Measurements from ENCODE around the gene PERM1. TPM values are rescaled to one million over a fixed set of nuclear protein-coding genes. Genes with fewer than 3 reads are reported as not detected.
"Not testable (repeated sequence)": the region's sequence is repeated elsewhere in the genome, so short reads cannot be mapped to it uniquely, and the experiment has no call there.

Gene PERM1
- total RNA-seq, 4 donors from 2014 or later: 0.35 TPM; not detected in 3

DNA sequence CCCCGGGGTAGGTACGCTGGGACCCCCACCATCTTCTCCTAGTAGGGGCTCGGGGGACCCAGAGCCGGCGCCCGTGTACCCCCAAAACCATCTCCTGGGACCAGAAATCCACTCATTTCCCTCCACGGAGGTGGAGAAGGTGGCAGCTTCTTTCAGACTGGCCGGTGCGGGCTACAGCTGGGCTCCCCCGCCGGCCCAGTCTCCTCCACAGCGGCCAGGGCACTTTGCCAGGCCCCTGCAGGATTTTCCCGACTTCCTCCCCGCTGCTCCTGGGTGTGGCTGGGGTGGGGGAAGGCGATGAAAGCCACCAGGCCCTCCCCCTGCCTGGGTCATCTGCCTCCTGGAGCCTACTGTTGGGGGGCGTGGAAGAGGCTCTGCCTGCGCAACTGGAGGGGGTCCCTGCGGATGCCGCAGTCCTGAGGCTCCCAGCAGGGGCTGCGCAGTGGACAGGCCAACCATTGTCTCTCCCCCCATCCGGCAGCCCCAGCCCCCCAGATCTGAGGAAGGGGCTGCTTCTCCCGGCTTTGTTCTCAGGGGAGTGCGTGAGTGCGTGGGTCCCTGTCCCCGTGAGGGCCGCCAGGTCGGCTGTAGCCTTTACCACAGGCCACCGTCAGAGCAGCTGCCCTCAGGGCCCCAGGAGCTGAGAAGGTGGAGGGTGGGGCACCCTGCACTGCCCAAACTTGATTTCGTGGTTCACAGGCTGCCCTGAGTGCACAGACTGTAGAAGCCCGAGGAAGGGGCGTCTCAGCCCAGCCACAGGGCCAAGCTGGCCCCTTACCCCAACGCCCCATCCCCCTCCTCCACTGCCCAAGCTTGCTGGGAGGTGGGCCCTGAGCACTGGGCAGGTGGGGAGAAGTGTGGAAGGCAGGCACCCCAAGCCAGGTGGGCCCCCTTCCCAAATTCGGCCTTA, 39.4 kb upstream of the PERM1 start:
- no peak for DNase-seq
- Histone ChIP-seq H3K9me3 (no peaks in the 10 kb centered on the region), H3K27me3 (no peaks in the 10 kb centered on the region), H3K36me3 (no peaks in the 10 kb centered on the region), H3K4me3 (peak overlapping the region in 3 of 4 donors; percentile 76 to 90 (median 83)), H3K27ac (no peak overlapping the region), H3K4me1 (peaks cover 0 to 24% (median 7%) of the 10 kb centered on the region in 4 donors)
- no peak for TF ChIP-seq POLR2A (IDR thresholded peaks at IDR 0.05)
- TF ChIP-seq, protein P1, sequence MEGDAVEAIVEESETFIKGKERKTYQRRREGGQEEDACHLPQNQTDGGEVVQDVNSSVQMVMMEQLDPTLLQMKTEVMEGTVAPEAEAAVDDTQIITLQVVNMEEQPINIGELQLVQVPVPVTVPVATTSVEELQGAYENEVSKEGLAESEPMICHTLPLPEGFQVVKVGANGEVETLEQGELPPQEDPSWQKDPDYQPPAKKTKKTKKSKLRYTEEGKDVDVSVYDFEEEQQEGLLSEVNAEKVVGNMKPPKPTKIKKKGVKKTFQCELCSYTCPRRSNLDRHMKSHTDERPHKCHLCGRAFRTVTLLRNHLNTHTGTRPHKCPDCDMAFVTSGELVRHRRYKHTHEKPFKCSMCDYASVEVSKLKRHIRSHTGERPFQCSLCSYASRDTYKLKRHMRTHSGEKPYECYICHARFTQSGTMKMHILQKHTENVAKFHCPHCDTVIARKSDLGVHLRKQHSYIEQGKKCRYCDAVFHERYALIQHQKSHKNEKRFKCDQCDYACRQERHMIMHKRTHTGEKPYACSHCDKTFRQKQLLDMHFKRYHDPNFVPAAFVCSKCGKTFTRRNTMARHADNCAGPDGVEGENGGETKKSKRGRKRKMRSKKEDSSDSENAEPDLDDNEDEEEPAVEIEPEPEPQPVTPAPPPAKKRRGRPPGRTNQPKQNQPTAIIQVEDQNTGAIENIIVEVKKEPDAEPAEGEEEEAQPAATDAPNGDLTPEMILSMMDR (IDR thresholded peaks at IDR 0.05): no peak

- peak overlapping the region; percentile 79 to 98 (median 92) for H3K27ac ChIP-seq
- no peaks in the 10 kb centered on the region for H3K27me3 ChIP-seq
- no peak for TF ChIP-seq POLR2A (IDR thresholded peaks at IDR 0.05)
- DNase-seq: no peak
- H3K4me1 ChIP-seq: peaks cover 0 to 24% (median 7%) of the 10 kb centered on the region in 4 donors
- no peaks in the 10 kb centered on the region for H3K36me3 ChIP-seq
- peak overlapping the region; percentile 70 to 90 (median 80) for H3K4me3 ChIP-seq
- H3K9me3 ChIP-seq: no peaks in the 10 kb centered on the region
Observed at GRCh38 chr1:1020415-1021009, 38.6 kb upstream of the PERM1 start.

DNA sequence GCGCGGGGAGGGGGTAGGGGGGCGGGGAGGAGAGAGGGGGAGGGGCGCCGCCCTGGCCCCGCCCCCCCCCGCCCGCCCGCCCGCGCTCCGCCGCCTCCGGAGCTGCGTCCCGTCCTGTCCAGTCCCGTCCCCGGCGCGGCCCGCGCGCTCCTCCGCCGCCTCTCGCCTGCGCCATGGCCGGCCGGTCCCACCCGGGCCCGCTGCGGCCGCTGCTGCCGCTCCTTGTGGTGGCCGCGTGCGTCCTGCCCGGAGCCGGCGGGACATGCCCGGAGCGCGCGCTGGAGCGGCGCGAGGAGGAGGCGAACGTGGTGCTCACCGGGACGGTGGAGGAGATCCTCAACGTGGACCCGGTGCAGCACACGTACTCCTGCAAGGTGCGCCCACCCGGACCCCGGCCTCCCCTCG, 38.1 kb upstream of the PERM1 start, which contains the start of gene AGRN:
AGRN (plus strand) TSS at position 121 of the 405 bp plus-strand sequence; CDS start at position 174, 53 bp downstream.
- Histone ChIP-seq H3K4me1 (peaks cover 0 to 24% (median 7%) of the 10 kb centered on the region in 4 donors), H3K27ac (peak within 1 kb of the TSS; percentile 79 to 98 (median 92)), H3K27me3 (no peaks in the 10 kb centered on the region), H3K4me3 (peak within 1 kb of the TSS; percentile 70 to 90 (median 80)), H3K9me3 (no peaks in the 10 kb centered on the region), H3K36me3 (no peaks in the 10 kb centered on the region)
- peak in 1 of 3 donors; percentile 79 for DNase-seq
- TF ChIP-seq POLR2A (IDR thresholded peaks at IDR 0.05): peak in 1 of 2 donors; percentile 22
- TF ChIP-seq, protein P1 (IDR thresholded peaks at IDR 0.05): no peak

- no peaks in the 10 kb centered on the region for H3K9me3 ChIP-seq
- H3K4me1 ChIP-seq: peaks cover 0 to 25% (median 8%) of the 10 kb centered on the region in 4 donors
- peak overlapping the region; percentile 79 to 98 (median 92) for H3K27ac ChIP-seq
- H3K4me3 ChIP-seq: peak overlapping the region; percentile 70 to 90 (median 80)
- H3K36me3 ChIP-seq: no peaks in the 10 kb centered on the region
- peak; percentile 80 to 91 (median 91) for DNase-seq
- no peak for TF ChIP-seq POLR2A (IDR thresholded peaks at IDR 0.05)
- TF ChIP-seq, protein P1 (IDR thresholded peaks at IDR 0.05): peak in 5 of 6 experiments; percentile 52 to 77 (median 58)
- H3K27me3 ChIP-seq: no peaks in the 10 kb centered on the region
Observed at GRCh38 chr1:1019122-1019999, 37.5 kb upstream of the PERM1 start.

DNA sequence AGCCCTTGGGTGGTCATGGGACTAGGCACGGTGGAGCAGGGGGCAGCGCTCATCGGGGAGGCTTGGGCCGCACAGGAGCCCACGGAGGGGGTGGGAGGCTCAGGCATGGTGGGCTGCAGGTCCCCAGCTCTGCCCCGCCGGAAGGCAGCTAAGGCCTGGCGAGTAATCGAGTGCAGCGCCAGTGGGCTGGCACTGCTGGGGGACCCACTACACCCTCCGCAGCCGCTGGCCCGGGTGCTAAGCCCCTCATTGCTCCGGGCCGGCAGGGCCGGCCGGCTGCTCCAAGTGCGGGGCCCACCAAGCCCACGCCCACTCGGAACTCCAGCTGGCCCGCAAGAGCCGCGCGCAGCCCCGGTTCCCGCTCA, 36.4 kb upstream of the PERM1 start:
- H3K27me3 ChIP-seq, H3K4me3 ChIP-seq, DNase-seq, H3K27ac ChIP-seq, H3K36me3 ChIP-seq, H3K9me3 ChIP-seq: not testable (repeated sequence)
- peaks cover 0 to 29% (median 13%) of the 10 kb centered on the region in 4 donors for H3K4me1 ChIP-seq

DNA sequence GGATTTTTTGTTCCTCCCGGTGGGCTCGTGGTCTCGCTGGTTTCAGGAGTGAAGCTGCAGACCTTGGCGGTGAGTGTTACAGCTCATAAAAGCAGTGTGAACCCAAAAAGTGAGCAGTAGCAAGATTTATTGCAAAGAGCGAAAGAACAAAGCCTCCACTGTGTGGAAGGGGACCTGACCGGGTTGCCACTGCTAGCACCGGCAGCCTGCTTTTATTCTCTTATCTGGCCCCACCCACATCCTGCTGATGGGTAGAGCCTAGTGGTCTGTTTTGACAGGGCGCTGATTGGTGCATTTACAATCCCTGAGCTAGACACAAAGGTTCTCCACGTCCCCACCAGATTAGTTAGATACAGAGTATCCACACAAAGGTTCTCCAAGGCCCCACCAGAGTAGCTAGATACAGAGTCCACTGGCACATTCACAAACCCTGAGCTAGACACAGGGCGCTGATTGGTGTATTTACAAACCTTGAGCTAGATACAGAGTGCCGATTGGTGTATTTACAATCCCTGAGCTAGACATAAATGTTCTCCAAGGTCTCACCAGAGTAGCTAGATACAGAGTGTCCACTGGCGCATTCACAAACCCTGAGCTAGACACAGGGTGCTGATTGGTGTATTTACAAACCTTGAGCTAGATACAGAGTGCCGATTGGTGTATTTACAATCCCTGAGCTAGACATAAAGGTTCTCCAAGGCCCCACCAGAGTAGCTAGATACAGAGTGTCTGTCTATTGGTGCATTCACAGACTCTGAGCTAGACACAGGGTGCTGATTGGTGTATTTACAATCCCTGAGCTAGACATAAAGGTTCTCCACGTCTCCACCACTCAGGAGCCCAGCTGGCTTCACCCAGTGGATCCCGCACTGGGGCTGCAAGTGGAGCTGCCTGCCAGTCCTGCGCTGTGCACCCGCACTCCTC, 35.8 kb upstream of the PERM1 start:
- H3K4me1 ChIP-seq: peaks cover 0 to 29% (median 13%) of the 10 kb centered on the region in 4 donors
- H3K9me3 ChIP-seq, H3K4me3 ChIP-seq, H3K27me3 ChIP-seq, DNase-seq, H3K27ac ChIP-seq, H3K36me3 ChIP-seq: not testable (repeated sequence)

Measured in Peyer's patch (tissue), 4 donors.